GM18505 (cell line): ENCODE results near the gene SHANK2.

Experiments
- ATAC-seq: cut with Tn5 transposase; IDR thresholded peaks from one replicate; pipeline ENCODE4 v1.9.1; 2021; ENCODE audit not compliant: unreplicated experiment
- POLR2A ChIP-seq: IDR thresholded peaks from 4 replicates; pipeline ENCODE4 v1.6.1; 2011; ENCODE audit warnings: borderline replicate concordance; ENCODE audit not compliant: insufficient read depth, insufficient read length; ENCODE audit errors: extremely low read depth

Gene SHANK2

DNA sequence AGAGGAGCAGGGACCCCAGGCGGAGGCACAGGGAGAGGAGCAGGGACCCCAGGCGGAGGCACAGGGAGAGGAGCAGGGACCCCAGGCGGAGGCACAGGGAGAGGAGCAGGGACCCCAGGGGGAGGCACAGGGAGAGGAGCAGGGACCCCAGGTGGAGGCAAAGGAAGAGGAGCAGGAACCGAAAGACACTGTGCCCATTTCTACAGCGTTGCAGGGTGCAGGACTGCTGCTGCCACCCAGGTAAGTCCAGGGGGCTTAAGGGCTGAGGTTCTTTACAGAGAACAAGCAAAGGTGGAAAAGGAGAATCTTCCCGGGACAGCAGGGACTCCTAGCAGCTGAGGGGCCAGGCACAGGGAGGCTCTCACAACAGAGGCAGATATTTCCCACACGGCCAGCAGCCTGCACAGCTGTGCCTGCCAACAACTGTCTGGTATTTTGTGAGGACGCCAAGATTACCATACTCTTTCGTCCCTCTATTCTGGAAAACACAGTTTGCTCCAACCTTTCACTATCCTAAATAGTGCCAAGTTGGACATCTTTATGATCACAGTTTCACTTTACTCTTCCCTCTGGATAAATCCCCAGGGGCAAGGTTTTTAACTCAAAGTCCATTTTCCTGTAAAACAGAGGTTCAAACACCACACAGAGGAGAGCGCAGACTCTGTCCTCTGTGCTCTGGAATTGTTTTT, 39.4 kb downstream of the SHANK2 start:
- ATAC-seq: no peak
- TF ChIP-seq POLR2A: no peak

DNA sequence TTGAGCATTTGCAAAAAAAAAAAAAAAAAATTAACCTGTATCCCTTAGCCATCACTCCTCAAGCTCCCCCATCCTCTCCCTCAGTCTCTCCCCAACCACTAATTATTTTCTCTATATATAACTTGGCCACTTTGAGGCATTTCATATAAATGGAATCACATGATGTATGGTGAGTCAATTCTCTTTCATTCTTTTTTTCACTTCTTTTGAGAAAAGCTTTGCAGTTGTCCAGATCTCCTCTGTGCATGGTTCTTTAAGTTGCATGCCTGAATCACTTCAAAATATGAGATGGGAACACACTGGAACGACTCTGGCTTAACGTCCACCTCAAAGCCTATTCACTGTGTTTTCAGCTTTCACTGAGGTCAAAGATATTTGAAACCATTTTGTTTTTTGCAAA, 40.7 kb downstream of the SHANK2 start:
- ATAC-seq: no peak

DNA sequence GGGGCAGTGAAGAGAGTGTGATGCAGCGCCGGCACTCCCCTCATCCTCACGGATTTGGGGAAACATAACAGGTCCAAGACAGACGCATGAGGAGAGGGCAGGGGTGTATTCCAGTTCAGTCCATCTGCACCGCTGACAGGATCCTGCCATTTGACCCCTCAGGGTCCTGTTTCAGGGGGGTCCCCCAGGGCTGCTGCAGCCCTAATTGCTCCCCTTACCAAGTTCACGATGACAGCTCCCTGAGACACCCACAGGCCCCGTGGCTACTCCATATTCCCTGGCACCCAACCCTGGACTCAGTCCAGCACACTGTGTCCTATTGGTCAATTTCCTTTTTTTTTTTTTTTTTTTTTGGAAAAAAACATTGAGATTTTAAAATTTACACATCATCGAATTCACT, 41.5 kb downstream of the SHANK2 start:
- no peak for ATAC-seq
- no peak for TF ChIP-seq POLR2A

More for the DNA sequence above, 40.7 kb downstream of the SHANK2 start:
- no peak for TF ChIP-seq POLR2A

DNA sequence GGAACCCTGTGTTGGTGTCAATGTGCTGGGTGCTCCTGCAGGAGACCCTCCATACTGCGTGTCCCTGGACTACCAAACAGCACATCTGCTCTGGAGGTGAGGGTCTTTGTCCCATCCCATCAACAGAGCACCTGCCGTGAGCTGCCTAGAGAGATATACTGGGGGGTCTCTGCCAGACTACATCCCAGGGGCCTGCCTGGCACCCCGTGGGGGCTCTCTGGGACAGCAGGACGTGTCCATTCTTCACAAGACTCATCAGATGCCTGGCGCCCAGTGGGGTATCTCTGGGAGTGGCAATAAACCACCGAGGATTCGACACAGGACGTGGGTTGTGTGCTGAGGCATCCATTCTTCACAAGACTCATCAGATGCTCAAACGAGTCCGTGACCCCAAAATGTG, 42.7 kb downstream of the SHANK2 start:
- TF ChIP-seq POLR2A: no peak
- ATAC-seq: no peak

DNA sequence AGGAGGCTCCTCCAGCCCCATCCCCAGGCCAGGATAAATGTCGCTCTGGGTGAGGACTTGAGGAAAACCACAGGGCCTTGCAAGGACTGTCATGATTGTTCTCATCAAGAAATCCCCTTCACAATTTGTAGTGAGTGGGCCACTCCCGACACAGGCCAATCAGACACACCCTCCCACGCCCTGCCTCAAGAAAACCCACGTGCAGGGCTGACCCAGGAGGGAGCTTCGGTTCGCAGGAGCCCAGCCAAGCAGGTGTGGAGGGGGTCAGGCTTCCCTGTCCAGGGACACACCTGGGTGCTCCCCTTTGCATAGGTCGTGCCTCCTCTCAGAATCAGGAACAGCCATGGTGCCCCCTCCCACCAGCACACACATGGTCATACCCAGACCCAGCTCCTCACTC, 43.2 kb downstream of the SHANK2 start:
- ATAC-seq: no peak
- TF ChIP-seq POLR2A: no peak

DNA sequence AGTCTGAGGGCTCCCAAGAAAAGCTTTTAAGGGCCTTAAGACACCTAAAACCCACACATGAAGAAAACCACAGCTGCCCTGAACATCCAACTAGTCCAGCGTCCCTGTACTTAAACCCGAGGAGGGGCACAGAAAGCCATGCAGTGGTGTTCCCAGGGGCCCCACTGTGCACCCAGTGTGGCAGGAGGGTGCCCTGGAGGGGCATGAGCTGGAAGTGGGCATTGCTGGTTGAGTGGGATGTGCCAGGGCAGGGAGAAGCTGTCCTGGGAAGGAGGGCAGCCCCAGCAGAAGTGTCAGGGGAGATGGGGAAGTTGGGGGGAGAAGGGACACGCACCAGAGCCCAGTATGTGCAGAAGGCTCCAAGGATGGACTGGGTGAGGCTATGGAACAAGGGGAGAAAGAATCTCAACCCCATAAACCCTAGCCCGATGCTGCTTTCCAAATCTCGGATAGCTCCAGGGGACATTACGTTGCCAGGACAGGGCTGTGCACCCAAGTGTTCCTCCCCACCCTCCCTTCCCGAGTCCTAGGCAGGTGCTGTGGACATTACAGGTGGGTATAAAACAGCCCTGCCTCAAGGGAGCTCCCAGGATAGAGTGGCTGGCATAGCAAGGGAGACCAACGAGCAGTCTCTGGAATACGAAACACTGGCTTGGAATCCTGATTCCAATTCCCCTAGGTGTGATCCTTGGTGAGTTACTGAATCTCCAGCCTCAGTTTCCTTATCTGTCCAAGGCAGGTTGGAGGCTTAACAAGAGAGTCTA, 44.2 kb downstream of the SHANK2 start:
- ATAC-seq: no peak
- TF ChIP-seq POLR2A: no peak

DNA sequence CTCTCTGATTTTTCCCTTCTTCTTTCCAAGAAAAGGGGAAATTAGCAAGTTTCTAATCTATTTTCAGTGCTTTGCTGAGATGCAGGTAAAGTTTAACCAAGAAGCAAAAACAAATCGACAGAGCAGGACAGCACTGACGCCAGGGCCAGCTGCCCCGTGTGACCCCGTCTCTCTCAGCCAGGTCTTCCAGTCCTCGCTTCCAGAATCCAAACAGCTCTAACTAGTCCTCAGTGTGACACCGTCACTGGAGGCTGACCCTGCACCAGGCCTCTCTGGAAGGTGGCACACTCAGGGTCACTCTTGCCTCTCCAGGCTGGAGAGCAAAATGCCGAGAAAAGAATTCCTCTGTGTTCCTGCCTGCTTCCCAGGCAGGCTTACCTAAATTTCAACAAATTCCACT, 44.8 kb downstream of the SHANK2 start:
- ATAC-seq: no peak
- TF ChIP-seq POLR2A: no peak

DNA sequence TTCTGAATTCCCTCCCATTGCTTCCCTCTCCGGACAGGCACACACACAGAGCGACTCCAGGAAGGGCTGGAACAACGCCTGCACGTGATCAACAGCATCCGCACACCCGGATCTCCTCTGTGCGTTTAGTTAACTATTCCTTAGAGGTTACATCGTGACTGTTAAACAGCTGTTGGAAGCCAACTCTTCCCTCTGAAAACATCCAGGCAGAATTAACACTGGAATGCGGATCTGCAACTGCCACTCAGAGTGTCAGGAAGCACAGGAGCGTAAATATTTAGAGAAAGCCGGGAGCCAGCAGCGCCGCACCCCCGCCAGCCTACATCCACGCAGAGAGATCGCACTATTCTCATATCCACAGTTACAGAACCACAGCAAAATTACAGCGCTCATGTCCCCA, 46.2 kb downstream of the SHANK2 start:
- no peak for ATAC-seq

DNA sequence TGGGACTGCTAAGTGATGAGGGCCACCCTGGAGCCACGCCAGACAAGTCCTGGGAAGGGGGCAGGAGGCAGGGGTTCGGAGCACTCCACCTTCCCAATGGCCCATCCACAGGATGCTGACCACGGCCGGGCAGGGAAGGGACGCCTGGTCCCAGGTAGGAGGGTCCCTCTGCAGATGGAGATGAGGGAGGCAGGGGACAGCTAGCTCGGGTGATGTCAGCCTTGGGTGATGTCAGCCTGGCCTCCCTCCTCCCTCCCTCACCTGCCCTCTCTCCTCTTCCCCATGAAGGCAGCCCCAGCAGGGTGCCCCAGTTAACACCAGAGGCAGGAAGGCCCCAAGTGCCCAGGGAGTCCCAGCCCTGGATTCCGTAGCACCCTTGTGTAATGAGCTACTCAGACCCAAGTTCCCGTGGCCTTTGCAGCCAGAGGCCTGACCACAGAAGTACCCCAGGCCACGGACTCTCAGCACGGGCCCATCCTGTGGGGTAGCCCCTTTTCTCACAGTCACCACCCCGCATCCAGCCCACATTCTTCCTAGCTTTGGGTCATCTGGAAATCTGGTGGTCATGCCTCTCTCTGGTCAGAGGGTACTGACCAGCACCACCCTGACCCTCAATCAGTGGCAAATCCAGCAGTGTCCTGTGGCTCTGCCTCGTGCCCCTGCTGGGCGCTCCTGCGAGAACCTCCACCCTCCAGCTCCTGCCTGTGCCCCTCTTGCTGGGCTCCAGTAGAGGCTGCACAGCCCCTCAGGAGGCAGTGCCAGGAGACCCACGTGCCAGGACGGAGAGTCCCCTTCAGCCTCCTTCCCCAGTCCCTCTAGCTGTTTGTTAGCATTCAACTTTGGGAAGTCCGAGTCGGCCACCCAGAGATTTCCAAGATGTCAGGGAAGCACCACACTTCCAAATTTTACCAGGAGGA, 47.4 kb downstream of the SHANK2 start:
- ATAC-seq: no peak
- no peak for TF ChIP-seq POLR2A

More for the DNA sequence above, 46.2 kb downstream of the SHANK2 start:
- no peak for TF ChIP-seq POLR2A

DNA sequence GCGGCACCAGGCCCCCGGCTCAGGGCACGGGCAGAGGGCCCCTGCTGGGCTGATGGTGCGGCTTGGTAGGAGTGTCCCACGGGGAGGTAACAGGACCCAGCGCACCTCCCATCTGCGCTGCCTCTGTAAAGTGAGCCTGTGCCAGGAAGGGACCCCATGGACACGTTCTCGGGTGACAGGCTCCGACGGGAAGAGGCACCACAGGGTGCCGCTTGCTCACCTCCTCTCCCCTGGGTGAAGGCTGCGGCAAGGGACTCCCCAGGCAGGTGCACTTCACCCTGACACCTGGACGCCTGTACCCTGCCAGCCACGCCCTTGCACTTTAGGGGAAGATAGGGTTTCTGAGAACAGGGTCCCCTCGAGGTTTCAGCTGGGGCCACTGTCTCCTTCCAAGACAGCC, 48.1 kb downstream of the SHANK2 start:
- ATAC-seq: no peak
- no peak for TF ChIP-seq POLR2A

DNA sequence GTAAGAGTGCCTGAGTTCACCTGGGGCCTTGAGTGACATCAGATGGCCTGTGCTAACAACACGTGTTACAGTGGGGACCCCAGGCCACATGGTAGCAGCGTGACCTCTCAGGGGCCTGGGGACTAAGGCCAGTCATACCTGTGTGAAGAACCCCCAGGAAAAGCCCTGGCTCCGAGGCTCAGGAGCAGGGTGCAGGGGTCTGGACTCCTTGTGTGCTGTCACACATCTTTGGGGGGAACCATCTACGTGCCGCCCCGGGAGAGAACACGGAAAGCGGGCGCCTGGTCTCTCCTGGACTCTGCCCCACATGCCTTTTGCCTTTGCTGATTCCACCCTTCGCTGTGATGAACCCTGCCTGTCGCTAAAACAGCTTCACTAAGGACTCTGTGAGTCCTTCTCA, 48.7 kb downstream of the SHANK2 start:
- no peak for TF ChIP-seq POLR2A
- ATAC-seq: no peak

DNA sequence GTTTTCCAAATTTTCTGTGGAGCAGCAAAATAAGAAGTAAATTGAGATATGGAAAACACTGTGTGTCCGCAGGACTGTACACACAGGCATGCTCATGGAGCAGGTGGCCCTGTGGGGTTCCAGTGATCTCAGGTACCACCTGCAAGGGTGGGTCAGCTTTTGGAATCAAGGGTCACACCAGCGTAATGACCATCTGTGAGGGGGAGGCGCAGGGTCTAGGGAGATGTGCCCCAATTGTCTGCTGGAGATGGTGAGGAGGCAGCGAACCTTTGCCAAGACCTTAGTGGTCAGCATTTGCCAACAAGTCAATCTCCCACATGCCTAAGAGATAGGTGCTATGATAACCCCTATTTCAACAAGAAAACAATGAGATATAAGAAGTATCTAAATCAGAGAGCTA, 49.4 kb downstream of the SHANK2 start:
- no peak for TF ChIP-seq POLR2A
- ATAC-seq: no peak

DNA sequence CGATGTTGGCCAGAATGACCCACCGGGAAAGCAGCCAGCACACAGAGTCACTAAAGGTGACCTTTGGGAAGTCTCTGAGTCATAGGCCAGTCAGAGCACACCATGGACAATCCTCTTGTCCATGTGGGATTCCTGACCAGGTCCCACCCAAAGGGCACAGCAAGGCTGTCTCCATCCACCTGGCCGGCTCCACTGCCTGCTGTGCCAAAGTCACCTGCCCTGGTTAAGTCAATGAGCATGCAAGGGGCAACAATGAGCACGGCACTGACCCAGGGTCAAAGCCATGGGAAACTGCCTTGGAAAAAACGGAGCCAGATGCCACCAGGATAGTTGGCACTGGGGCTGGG, 49.8 kb downstream of the SHANK2 start:
- ATAC-seq: no peak
- no peak for TF ChIP-seq POLR2A
